Measurements from ENCODE around the gene HOXD13.

DNA sequence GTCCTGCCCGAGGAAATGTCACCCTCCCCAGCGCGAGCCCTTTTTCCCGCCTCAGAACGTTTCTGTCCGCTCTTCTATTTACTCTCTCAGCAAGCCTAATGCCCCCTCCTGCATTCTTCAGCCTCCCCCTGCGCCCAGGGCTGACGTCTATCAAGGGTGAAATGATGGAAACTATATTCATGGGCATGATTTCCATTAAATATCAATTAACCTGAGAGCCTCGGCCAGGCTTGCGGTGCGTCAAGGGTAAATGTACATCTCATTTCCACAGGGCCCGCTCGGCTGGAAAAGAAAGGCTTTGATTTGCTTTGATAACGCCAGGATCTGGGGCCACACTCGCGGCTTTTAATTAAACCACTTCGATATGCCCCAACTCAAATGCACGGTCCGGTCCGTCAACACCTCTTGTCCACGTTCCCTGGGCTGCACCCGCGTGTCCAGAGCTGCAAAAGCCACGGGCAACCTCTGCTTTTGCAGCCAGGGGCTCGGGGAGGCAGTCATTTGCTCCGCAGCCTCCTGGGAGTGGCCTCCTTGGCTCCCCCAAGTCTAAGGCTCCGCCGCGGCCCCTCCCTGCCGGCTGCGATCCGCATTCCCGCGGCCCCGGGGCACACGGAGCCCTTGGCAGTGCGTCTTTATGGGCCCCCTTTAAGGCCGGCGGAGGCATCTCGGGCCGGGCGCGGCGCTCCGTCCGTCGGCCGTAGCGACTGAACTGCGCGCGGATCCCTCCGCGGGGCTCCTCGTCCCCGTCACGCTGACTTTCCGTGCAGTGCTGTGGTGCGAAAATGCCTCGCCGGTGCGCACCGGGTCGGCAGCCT is 36.7 kb downstream of the HOXD13 start, which contains the start of gene HOXD8:
- TF ChIP-seq GABPA (IDR thresholded peaks at IDR 0.05; ENCODE audit: borderline replicate concordance, insufficient read depth, low read length) = no peak; the same call in 1 of the 2 replicates
- TF ChIP-seq CTCF (IDR thresholded peaks at IDR 0.05; ENCODE audit: control extremely low read depth in 1 of 3, insufficient read depth in 1 of 3, low read depth in 1 of 3, low read length in 3 of 3) = no peak
- TF ChIP-seq POLR2A (IDR thresholded peaks at IDR 0.05; ENCODE audit: control extremely low read depth in 1 of 2, low read depth in 2 of 2, low read length in 2 of 2) = no peak
- TF ChIP-seq YY1 (IDR thresholded peaks at IDR 0.05; ENCODE audit: low read depth, low read length) = peak; percentile 16; the same call in 1 of the 2 replicates
- TF ChIP-seq RBBP5 (IDR thresholded peaks at IDR 0.05; ENCODE audit: borderline replicate concordance, low read depth, low read length) = no peak
- no peak for TF ChIP-seq KDM1A (IDR thresholded peaks at IDR 0.05; ENCODE audit: borderline replicate concordance, low read length)
- no peak for TF ChIP-seq TAF1 (IDR thresholded peaks at IDR 0.05; ENCODE audit: low read depth, low read length)
- TF ChIP-seq POU5F1 (IDR thresholded peaks at IDR 0.05; ENCODE audit: low read depth, low read length) = no peak
- TF ChIP-seq RAD21 (IDR thresholded peaks at IDR 0.05 in 1 of 2, conservative IDR thresholded peaks at IDR 0.05 in 1 of 2; ENCODE audit: low read depth in 2 of 2, low read length in 2 of 2) = no peak
- no peak for TF ChIP-seq JUN (IDR thresholded peaks at IDR 0.05; ENCODE audit: low read depth, low read length)
- TF ChIP-seq HDAC2 (IDR thresholded peaks at IDR 0.05; ENCODE audit: borderline replicate concordance in 1 of 2, low read depth in 2 of 2, low read length in 2 of 2) = 0 out of 4 replicates have a peak, but pooled peaks of 1 of the 2 experiments have one; percentile 13
- TF ChIP-seq CTBP2 (IDR thresholded peaks at IDR 0.05; ENCODE audit: borderline replicate concordance, insufficient read depth, insufficient read length, low read length) = no peak

Measured in H1 (cell line).